Calu3 (cell line): ENCODE data around the gene SMC5. TPM values are rescaled to one million over a fixed set of nuclear protein-coding genes. Genes with fewer than 3 reads are reported as not detected.

Source experiments
- BruUV-seq: library from RNA; stranded (reverse); fragments of 400-500 nt; replicated peaks from 2 replicates; lab custom pipeline; 2021; lab: Mats Ljungman, UMichigan
- CTCF ChIA-PET: fragments of 300-600 bp; sonication (Branson Sonifier 250); formaldehyde crosslinking; loops from one replicate; lab custom pipeline; 2022; ENCODE audit warnings: antibody characterized with exemption; lab: Charles Lee
- DNase-seq: peaks from one replicate; pipeline ENCODE4 v3.0.0; 2022
- H3K27ac Mint-ChIP-seq: one replicate; pipeline ENCODE4 v1.8.0; 2022; ENCODE audit warnings: mixed read lengths; ENCODE audit not compliant: unreplicated experiment
- H3K27me3 Mint-ChIP-seq: one replicate; pipeline ENCODE4 v1.8.0; 2022; ENCODE audit warnings: mixed read lengths; ENCODE audit not compliant: unreplicated experiment
- H3K36me3 Mint-ChIP-seq: one replicate; pipeline ENCODE4 v1.8.0; 2022; ENCODE audit warnings: mild to moderate bottlenecking, moderate library complexity, mixed read lengths; ENCODE audit not compliant: insufficient read depth, unreplicated experiment
- H3K4me1 Mint-ChIP-seq: one replicate; pipeline ENCODE4 v1.8.0; 2022; ENCODE audit warnings: mild to moderate bottlenecking, low read depth, mixed read lengths; ENCODE audit not compliant: unreplicated experiment
- H3K4me3 Mint-ChIP-seq: one replicate; pipeline ENCODE4 v1.8.0; 2022; ENCODE audit warnings: mild to moderate bottlenecking, low read depth, moderate library complexity, mixed read lengths; ENCODE audit not compliant: unreplicated experiment
- H3K9me3 Mint-ChIP-seq: one replicate; pipeline ENCODE4 v1.8.0; 2022; ENCODE audit warnings: low read depth, mixed read lengths; ENCODE audit not compliant: unreplicated experiment
- intact Hi-C: fragments of 100-400 bp; cut with micrococcal nuclease; formaldehyde crosslinking; loops from one replicate; pipeline ENCODE4 v1.10.0; 2022; ENCODE audit not compliant: unreplicated experiment
- total RNA-seq: library from RNA; stranded (reverse); gene quantifications from 2 replicates; pipeline ENCODE4 v1.2.3, GENCODE V29; 2022
- TF ChIP-seq, protein P1 (sequence below): fragments of 200-600 bp; IDR thresholded peaks from one replicate; pipeline ENCODE4 v1.8.0; 2022; ENCODE audit warnings: antibody characterized with exemption; ENCODE audit not compliant: unreplicated experiment

SMC5 gene
- total RNA-seq, 1 experiment from 2014 or later: 28.6 TPM

DNA sequence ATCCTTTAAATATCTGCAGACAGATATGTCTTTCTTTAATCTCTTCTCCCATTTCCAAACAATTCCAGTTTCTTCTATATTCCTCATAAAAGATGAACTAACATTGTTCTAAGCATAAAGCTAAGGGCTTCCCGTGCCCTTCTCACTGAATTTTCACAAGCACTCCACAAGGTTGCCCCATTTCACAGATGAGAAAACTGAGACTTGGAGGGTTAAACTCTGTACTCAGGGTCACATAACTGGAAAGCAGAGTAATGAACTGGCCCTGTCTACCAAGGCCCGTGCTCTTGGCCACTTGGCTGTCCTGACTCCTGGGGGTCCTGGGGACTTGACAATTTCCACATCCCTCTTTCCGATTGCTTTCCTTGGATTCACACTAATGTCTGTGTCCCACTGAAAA, 130.4 kb downstream of the SMC5 start:
- H3K9me3 Mint-ChIP-seq: no peaks in the 10 kb centered on the region
- H3K4me1 Mint-ChIP-seq: no peaks in the 10 kb centered on the region
- no peaks in the 10 kb centered on the region for H3K36me3 Mint-ChIP-seq
- no peak overlapping the region for H3K27ac Mint-ChIP-seq
- no peak overlapping the region for H3K4me3 Mint-ChIP-seq
- no TSS peak for BruUV-seq
- TF ChIP-seq, protein P1, sequence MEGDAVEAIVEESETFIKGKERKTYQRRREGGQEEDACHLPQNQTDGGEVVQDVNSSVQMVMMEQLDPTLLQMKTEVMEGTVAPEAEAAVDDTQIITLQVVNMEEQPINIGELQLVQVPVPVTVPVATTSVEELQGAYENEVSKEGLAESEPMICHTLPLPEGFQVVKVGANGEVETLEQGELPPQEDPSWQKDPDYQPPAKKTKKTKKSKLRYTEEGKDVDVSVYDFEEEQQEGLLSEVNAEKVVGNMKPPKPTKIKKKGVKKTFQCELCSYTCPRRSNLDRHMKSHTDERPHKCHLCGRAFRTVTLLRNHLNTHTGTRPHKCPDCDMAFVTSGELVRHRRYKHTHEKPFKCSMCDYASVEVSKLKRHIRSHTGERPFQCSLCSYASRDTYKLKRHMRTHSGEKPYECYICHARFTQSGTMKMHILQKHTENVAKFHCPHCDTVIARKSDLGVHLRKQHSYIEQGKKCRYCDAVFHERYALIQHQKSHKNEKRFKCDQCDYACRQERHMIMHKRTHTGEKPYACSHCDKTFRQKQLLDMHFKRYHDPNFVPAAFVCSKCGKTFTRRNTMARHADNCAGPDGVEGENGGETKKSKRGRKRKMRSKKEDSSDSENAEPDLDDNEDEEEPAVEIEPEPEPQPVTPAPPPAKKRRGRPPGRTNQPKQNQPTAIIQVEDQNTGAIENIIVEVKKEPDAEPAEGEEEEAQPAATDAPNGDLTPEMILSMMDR: no peak
- intact Hi-C loops: no loop called here
- no peak for DNase-seq
- H3K27me3 Mint-ChIP-seq: no peaks in the 10 kb centered on the region
- CTCF ChIA-PET: no interaction called here

DNA sequence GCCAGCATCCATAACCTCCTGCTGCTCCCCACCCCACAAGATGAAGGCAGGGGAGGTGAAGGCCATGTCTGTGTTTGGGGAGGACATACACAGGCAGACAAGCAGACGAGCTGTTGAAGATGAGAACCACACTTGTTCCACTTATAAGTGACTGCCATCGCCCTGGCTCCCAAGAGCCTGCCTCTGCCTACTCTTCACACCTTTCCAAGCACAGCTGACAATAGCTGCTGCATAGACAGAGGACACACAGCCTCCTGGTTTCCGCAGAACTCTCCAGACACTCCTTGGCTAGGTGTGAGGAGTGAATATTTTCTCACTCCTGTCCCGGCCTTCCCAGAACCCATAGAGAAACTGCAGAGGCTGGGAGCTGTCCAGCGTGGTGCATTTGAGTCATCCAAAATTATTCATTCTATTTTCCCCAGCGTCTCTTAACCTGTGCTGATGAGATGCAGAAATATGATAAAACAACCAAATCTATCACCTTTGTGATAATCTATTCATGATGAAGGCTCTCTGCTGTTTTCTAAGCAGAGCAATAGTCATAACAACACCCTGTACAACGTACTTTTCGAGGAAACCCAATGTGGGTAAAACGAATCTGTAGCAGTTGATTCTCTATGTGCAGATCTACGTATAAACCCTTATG, 131.0 kb downstream of the SMC5 start:
- H3K9me3 Mint-ChIP-seq: no peaks in the 10 kb centered on the region
- no peak for DNase-seq
- H3K4me1 Mint-ChIP-seq: no peaks in the 10 kb centered on the region
- intact Hi-C loops: no loop called here
- no peak overlapping the region for H3K4me3 Mint-ChIP-seq
- no TSS peak for BruUV-seq
- H3K27me3 Mint-ChIP-seq: no peaks in the 10 kb centered on the region
- TF ChIP-seq, protein P1: no peak
- no peak overlapping the region for H3K27ac Mint-ChIP-seq
- H3K36me3 Mint-ChIP-seq: no peaks in the 10 kb centered on the region
- CTCF ChIA-PET: interaction anchor here (1.1 kb wide), 1 partner anchor 38 kb away, joined by 3 read pairs; no protein-coding TSS in a partner anchor

DNA sequence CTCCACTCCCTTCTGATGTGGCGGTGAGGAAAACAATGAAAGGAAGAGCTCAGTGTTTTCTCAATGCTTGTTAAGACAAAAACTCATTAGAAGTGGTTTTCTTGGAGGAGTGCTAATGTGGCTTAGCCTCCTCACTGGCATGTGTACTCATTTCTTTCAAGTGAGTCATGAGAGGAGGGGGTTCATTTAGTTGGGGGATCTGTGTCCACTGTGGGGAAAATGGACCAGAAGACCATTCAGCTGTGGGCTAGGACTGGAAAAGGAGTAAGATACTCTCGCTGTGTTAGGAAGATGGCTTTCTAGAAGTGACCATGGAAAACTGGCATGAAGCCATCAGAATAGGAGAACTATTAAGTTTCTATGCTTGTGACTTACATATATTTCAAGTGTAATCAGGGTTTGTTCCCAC, 132.2 kb downstream of the SMC5 start:
- intact Hi-C loops: no loop called here
- CTCF ChIA-PET: interaction anchor here (1.1 kb wide), 1 partner anchor 39 kb away, joined by 3 read pairs; no protein-coding TSS in a partner anchor
- no peaks in the 10 kb centered on the region for H3K4me1 Mint-ChIP-seq
- no peak for DNase-seq
- TF ChIP-seq, protein P1: no peak
- no peaks in the 10 kb centered on the region for H3K27me3 Mint-ChIP-seq
- BruUV-seq: no TSS peak
- no peaks in the 10 kb centered on the region for H3K36me3 Mint-ChIP-seq
- no peaks in the 10 kb centered on the region for H3K9me3 Mint-ChIP-seq
- no peak overlapping the region for H3K27ac Mint-ChIP-seq
- no peak overlapping the region for H3K4me3 Mint-ChIP-seq

DNA sequence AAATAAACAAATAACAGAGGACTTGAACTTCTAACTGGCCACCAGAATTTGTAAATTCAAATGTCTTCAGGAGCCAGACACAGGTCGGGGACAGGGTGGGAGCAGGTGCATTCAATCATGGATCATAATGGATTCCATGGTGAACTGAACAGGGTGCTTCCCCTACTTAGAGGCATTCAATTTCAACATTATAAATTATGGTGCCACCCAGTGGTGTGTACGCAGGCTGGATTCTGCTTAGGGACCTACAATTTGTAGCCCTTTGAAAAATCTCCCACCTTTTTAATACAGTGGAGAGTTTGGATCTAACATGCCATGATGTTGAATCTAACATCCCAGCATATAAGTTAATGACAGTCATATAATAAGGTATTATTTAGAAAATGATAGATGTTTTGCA, 133.4 kb downstream of the SMC5 start:
- Mint-ChIP-seq H3K4me3 (no peak overlapping the region), H3K27me3 (no peaks in the 10 kb centered on the region), H3K9me3 (no peaks in the 10 kb centered on the region), H3K4me1 (no peaks in the 10 kb centered on the region), H3K36me3 (no peaks in the 10 kb centered on the region), H3K27ac (no peak overlapping the region)
- CTCF ChIA-PET: no interaction called here
- no TSS peak for BruUV-seq
- intact Hi-C loops: no loop called here
- TF ChIP-seq, protein P1: no peak
- peak; percentile 4 for DNase-seq
